ENCODE measurements around the gene SLC34A3.

SLC34A3 gene

GRCh38 chr9:137275588-137276472, 45.1 kb downstream of the SLC34A3 start:
- DNase-seq (ENCODE audit: low spot score) = no peak

GRCh38 chr9:137276473-137277328, 46.0 kb downstream of the SLC34A3 start:
- DNase-seq (ENCODE audit: low spot score) = no peak

- DNase-seq (ENCODE audit: low spot score) = no peak
These were observed 46.8 kb downstream of the SLC34A3 start, which contains the start of gene TOR4A for GRCh38 chr9:137277329-137278041. Gene TOR4A, plus strand, starts transcription at chr9:137277726. Its CDS starts 964 bp downstream, at chr9:137278690.

- DNase-seq (ENCODE audit: low spot score) = no peak
These were observed 47.5 kb downstream of the SLC34A3 start for GRCh38 chr9:137278061-137278701.

GRCh38 chr9:137278721-137279711, 48.3 kb downstream of the SLC34A3 start:
- no peak for DNase-seq (ENCODE audit: low spot score)

- no peak for DNase-seq (ENCODE audit: low spot score)
These were observed 49.2 kb downstream of the SLC34A3 start for GRCh38 chr9:137279741-137280473.

- peak; percentile 90 for DNase-seq (ENCODE audit: low spot score)
These were observed 50.0 kb downstream of the SLC34A3 start for GRCh38 chr9:137280474-137281344.

GRCh38 chr9:137281345-137282116, 50.8 kb downstream of the SLC34A3 start:
- no peak for DNase-seq (ENCODE audit: low spot score)

Data from D341Med (cell line).